H1 (cell line): Measurements from ENCODE around the gene ICA1. TPM values are rescaled to one million over a fixed set of nuclear protein-coding genes. Genes with fewer than 3 reads are reported as not detected.

Source experiments
- CTCF ChIA-PET: fragments of 300-600 bp; sonication (Branson Sonifier 250); formaldehyde crosslinking; loops from one replicate; lab custom pipeline; 2021; ENCODE audit not compliant: partially characterized antibody; lab: Charles Lee
- POLR2A ChIA-PET: fragments of 300-600 bp; sonication (Branson Sonifier 250); formaldehyde crosslinking; loops from one replicate; lab custom pipeline; 2021; ENCODE audit warnings: inconsistent platforms; ENCODE audit not compliant: partially characterized antibody; lab: Charles Lee
- DNase-seq, 2 experiments: peaks; one replicate each; pipeline versions ENCODE4 v3.0.0 to v3.0.0-alpha.2; 2010 to 2022; ENCODE audit warnings: low spot score in 2 of 2, low read depth in 1 of 2, mixed read lengths in 1 of 2
- FAIRE-seq: peaks from 2 replicates; lab custom pipeline; 2011; peaks lifted over from hg19 to GRCh38; lab: Jason Lieb, UNC
- H2AFZ ChIP-seq: 2 replicates; pipeline ENCODE4 v1.8.1; 2012; ENCODE audit warnings: low read length, inconsistent platforms
- H2AK5ac ChIP-seq: 2 replicates; pipeline ENCODE4 v1.6.1; 2013; ENCODE audit warnings: low read depth, low read length
- H2BK120ac ChIP-seq: replicated peaks from 2 replicates; pipeline ENCODE3; 2013; ENCODE audit warnings: low read depth, low read length, inconsistent platforms
- H2BK12ac ChIP-seq: 2 replicates; pipeline ENCODE4 v1.6.1; 2013; ENCODE audit warnings: low read depth, low read length
- H2BK15ac ChIP-seq: 2 replicates; pipeline ENCODE4 v1.6.1; 2013; ENCODE audit warnings: low read length
- H2BK20ac ChIP-seq: 2 replicates; pipeline ENCODE4 v1.6.1; 2013; ENCODE audit warnings: low read length
- H2BK5ac ChIP-seq: 2 replicates; pipeline ENCODE4 v1.6.1; 2013; ENCODE audit warnings: low read depth, low read length
- H3K14ac ChIP-seq: 2 replicates; pipeline ENCODE4 v1.6.1; 2013; ENCODE audit warnings: inconsistent platforms; ENCODE audit not compliant: insufficient read length
- H3K18ac ChIP-seq: 2 replicates; pipeline ENCODE4 v1.6.1; 2013; ENCODE audit warnings: low read length; ENCODE audit errors: extremely low read depth
- H3K23ac ChIP-seq: 2 replicates; pipeline ENCODE4 v1.6.1; 2013; ENCODE audit warnings: inconsistent platforms; ENCODE audit not compliant: insufficient read length
- H3K23me2 ChIP-seq: 2 replicates; pipeline ENCODE4 v1.6.1; 2013; ENCODE audit warnings: low read depth, low read length
- H3K27ac ChIP-seq: 2 replicates; pipeline ENCODE4 v1.6.1; 2011; ENCODE audit warnings: low read depth, low read length, inconsistent platforms
- H3K27me3 ChIP-seq, 4 experiments: replicated peaks in 1 of 4; 1 replicate in 1 of 4; 2 replicates in 3 of 4; pipeline versions ENCODE4 v1.6.1 to v1.8.1; 2011 to 2013; ENCODE audit warnings: low read length in 3 of 4, mild to moderate bottlenecking in 3 of 4, inconsistent platforms in 2 of 4, mixed read lengths in 2 of 4, moderate library complexity in 1 of 4; ENCODE audit not compliant: control insufficient read depth in 3 of 4, insufficient read depth in 3 of 4; ENCODE audit errors: extremely low read depth in 1 of 4
- H3K36me3 ChIP-seq, 4 experiments: 2 replicates each; pipeline versions ENCODE4 v1.6.1 to v1.8.1; 2011 to 2013; ENCODE audit warnings: mild to moderate bottlenecking in 4 of 4, low read length in 3 of 4, moderate library complexity in 2 of 4, control low read depth in 1 of 4, inconsistent platforms in 1 of 4; ENCODE audit not compliant: insufficient read depth in 4 of 4, control insufficient read depth in 2 of 4
- H3K4ac ChIP-seq: replicated peaks from 2 replicates; pipeline ENCODE3; 2013; ENCODE audit warnings: low read length, low read depth, mixed read lengths, inconsistent platforms; ENCODE audit not compliant: insufficient read length
- H3K4me1 ChIP-seq, 4 experiments: replicated peaks in 1 of 4; 1 replicate in 1 of 4; 2 replicates in 3 of 4; pipeline versions ENCODE4 v1.6.1 to v1.8.1; 2011 to 2013; ENCODE audit warnings: low read length in 3 of 4, inconsistent platforms in 2 of 4, mixed read lengths in 1 of 4; ENCODE audit not compliant: insufficient read depth in 4 of 4, control insufficient read depth in 3 of 4
- H3K4me2 ChIP-seq, 2 experiments: 2 replicates each; pipeline versions ENCODE4 v1.6.1 to v1.8.1; 2011 to 2013; ENCODE audit warnings: low read depth in 2 of 2, low read length in 2 of 2, control low read depth in 1 of 2, inconsistent platforms in 1 of 2, mild to moderate bottlenecking in 1 of 2; ENCODE audit not compliant: insufficient read depth in 1 of 2
- H3K4me3 ChIP-seq, 4 experiments: fragments of 200-600, 300-600 bp in 1 of 4; sonication (generic), shearing (Covaris generic), sonication (Bioruptor Twin) in 1 of 4; 2 replicates each; pipeline versions ENCODE4 v1.5.1 to v1.8.1; 2011 to 2016; ENCODE audit warnings: low read length in 4 of 4, low read depth in 3 of 4, control low read depth in 2 of 4, inconsistent platforms in 2 of 4, mild to moderate bottlenecking in 2 of 4, mixed read lengths in 1 of 4, moderate library complexity in 1 of 4; ENCODE audit not compliant: insufficient read depth in 2 of 4; ENCODE audit errors: extremely low read depth in 1 of 4
- H3K56ac ChIP-seq: replicated peaks from 2 replicates; pipeline ENCODE3; 2013; ENCODE audit warnings: low read depth, mild to moderate bottlenecking, mixed read lengths, low read length, inconsistent platforms; ENCODE audit not compliant: insufficient read length
- H3K79me1 ChIP-seq: 2 replicates; pipeline ENCODE4 v1.6.1; 2013; ENCODE audit warnings: low read depth, low read length, control low read depth
- H3K79me2 ChIP-seq, 2 experiments: 2 replicates each; pipeline versions ENCODE4 v1.6.1 to v1.8.1; 2012 to 2013; ENCODE audit warnings: low read length in 2 of 2, mild to moderate bottlenecking in 2 of 2, inconsistent platforms in 1 of 2; ENCODE audit not compliant: insufficient read depth in 2 of 2, control insufficient read depth in 1 of 2
- H3K9ac ChIP-seq, 4 experiments: replicated peaks in 1 of 4; 1 replicate in 1 of 4; 2 replicates in 3 of 4; pipeline versions ENCODE4 v1.6.1 to v1.8.1; 2011 to 2013; ENCODE audit warnings: low read depth in 3 of 4, low read length in 3 of 4, control low read depth in 2 of 4, mild to moderate bottlenecking in 2 of 4, moderate library complexity in 2 of 4, inconsistent platforms in 1 of 4; ENCODE audit errors: extremely low read depth in 1 of 4
- H3K9me3 ChIP-seq, 2 experiments: 2 replicates each; pipeline versions ENCODE4 v1.6.1 to v1.8.1; 2012 to 2013; ENCODE audit warnings: mild to moderate bottlenecking in 2 of 2, moderate library complexity in 2 of 2, control low read depth in 1 of 2, inconsistent platforms in 1 of 2, low read depth in 1 of 2, low read length in 1 of 2, mixed read lengths in 1 of 2; ENCODE audit not compliant: insufficient read depth in 2 of 2
- H4K20me1 ChIP-seq, 2 experiments: replicated peaks in 1 of 2; 2 replicates each; pipeline versions ENCODE3 to v1.8.1; 2011 to 2013; ENCODE audit warnings: inconsistent platforms in 2 of 2, low read length in 2 of 2, mild to moderate bottlenecking in 1 of 2; ENCODE audit not compliant: insufficient read depth in 2 of 2, control insufficient read depth in 1 of 2
- H4K5ac ChIP-seq: 2 replicates; pipeline ENCODE4 v1.6.1; 2013; ENCODE audit warnings: low read length, low read depth, mixed read lengths, inconsistent platforms; ENCODE audit not compliant: insufficient read length
- H4K8ac ChIP-seq: 2 replicates; pipeline ENCODE4 v1.8.0; 2013; ENCODE audit warnings: mild to moderate bottlenecking, moderate library complexity, low read length, inconsistent platforms; ENCODE audit not compliant: insufficient read depth; ENCODE audit errors: extremely low read depth
- H4K91ac ChIP-seq: replicated peaks from 2 replicates; pipeline ENCODE3; 2013; ENCODE audit warnings: low read length, mixed read lengths, inconsistent platforms; ENCODE audit not compliant: insufficient read length
- CTBP2 ChIP-seq: IDR thresholded peaks from 2 replicates; pipeline ENCODE4 v1.7.0; 2011; ENCODE audit warnings: borderline replicate concordance, mild to moderate bottlenecking, moderate library complexity, mixed read lengths, low read length; ENCODE audit not compliant: insufficient read depth, insufficient read length
- FOSL1 ChIP-seq: IDR thresholded peaks from 2 replicates; pipeline ENCODE4 v1.6.1; 2011; ENCODE audit warnings: mild to moderate bottlenecking, low read depth, low read length, moderate library complexity; ENCODE audit not compliant: insufficient read depth
- HDAC6 ChIP-seq: IDR thresholded peaks from one replicate; pipeline ENCODE4 v1.7.1; 2012; ENCODE audit warnings: low read depth, mild to moderate bottlenecking, inconsistent platforms, low read length, moderate library complexity
- SIRT6 ChIP-seq: IDR thresholded peaks from one replicate; pipeline ENCODE4 v1.7.1; 2012; ENCODE audit warnings: low read length, inconsistent platforms
- SIX5 ChIP-seq: IDR thresholded peaks from 2 replicates; pipeline ENCODE4 v1.6.1; 2011; ENCODE audit warnings: mild to moderate bottlenecking, low read depth, low read length
- SP2 ChIP-seq: IDR thresholded peaks from 2 replicates; pipeline ENCODE4 v1.6.1; 2012; ENCODE audit warnings: mild to moderate bottlenecking, low read length, inconsistent platforms
- ZNF274 ChIP-seq: IDR thresholded peaks from 2 replicates; pipeline ENCODE4 v1.7.0; 2012; ENCODE audit warnings: low read length, borderline replicate concordance; ENCODE audit errors: extremely low read depth
- WGBS, 2 experiments: shearing (Covaris generic) in 1 of 2; methylation state at CpG; one replicate each; pipeline versions ENCODE4 v1.1.6 to v1.1.7; 2013 to 2015; ENCODE audit warnings: low lambda C conversion rate in 2 of 2, mixed read lengths in 2 of 2, inconsistent platforms in 1 of 2, low coverage in 1 of 2, missing lambda C conversion rate in 1 of 2; ENCODE audit not compliant: insufficient replicate concordance in 2 of 2, insufficient coverage in 1 of 2, insufficient read length in 1 of 2; ENCODE audit errors: extremely low coverage in 1 of 2, missing lambda C conversion rate in 1 of 2; 5-methylcytosine and 5-hydroxymethylcytosine counted together
- polyA plus RNA-seq, 7 experiments: library from polyadenylated mRNA; depleted of rRNA in 3 of 7; stranded (reverse) in 5 of 7; unstranded in 2 of 7; fragments of >200 nt in 5 of 7; fragments of 200-250 nt in 2 of 7; gene quantifications; 1 replicate in 5 of 7; 2 replicates in 1 of 7; 4 replicates in 1 of 7; pipeline versions ENCODE4 v1.2.1 to v1.2.3, GENCODE V29; 2011 to 2013; ENCODE audit warnings: missing spikeins in 2 of 7, mixed read lengths in 2 of 7
- total RNA-seq: library from RNA; stranded (reverse); fragmentation: NEBNext Ultra II Directional; extraction: Animal tissue kit (Norgen Biotek cat#: 25700); gene quantifications from 2 replicates; pipeline ENCODE4 v1.2.1, GENCODE V29; 2021

ICA1 gene
- total and polyA plus RNA-seq, 2 of the 8 experiments (the other 6 are each of a cell fraction or from before 2014, with no cell fraction given): 14.9 to 37.1 TPM

DNA sequence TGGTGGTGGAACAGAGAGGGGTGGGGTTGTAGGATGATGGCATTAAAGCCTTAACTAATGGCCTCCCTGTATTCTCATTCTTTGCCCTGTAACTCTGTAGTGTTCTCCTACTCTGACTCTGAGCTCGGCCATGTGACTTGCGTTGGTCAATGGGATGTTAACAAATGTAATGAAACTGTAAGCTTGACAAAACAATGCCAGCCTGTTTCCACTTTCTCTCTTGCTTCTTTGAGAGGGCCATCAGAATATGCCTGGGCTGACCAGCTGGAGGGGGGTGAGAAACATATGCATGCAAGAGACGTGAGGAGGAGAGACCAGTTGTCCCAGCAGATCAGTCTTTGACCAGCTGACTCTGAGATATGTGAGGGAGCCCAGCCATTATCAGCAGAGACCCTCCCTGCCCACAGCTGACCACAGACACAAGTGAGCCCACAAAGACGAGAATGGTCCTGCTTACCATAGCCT lies 100.6 kb downstream of the ICA1 start:
- DNase-seq (no peak), FAIRE-seq (no peak)
- H3K56ac ChIP-seq: no peak overlapping the region
- no peaks in the 10 kb centered on the region for H3K79me2 ChIP-seq
- no peaks in the 10 kb centered on the region for H3K79me1 ChIP-seq
- H2BK120ac ChIP-seq: no peak overlapping the region
- H2BK5ac ChIP-seq: no peak overlapping the region
- H4K20me1 ChIP-seq: no peaks in the 10 kb centered on the region
- H2BK15ac ChIP-seq: no peak overlapping the region
- no peak overlapping the region for H3K14ac ChIP-seq
- H4K5ac ChIP-seq: no peak overlapping the region
- no peak overlapping the region for H4K91ac ChIP-seq
- H3K27ac ChIP-seq: no peak overlapping the region
- no peaks in the 10 kb centered on the region for H3K23me2 ChIP-seq
- no peak overlapping the region for H3K23ac ChIP-seq
- H3K9me3 ChIP-seq: no peaks in the 10 kb centered on the region
- H3K4me1 ChIP-seq: peaks cover 0 to 3% (median 0%) of the 10 kb centered on the region in 4 experiments; a peak in 2 of 7 replicates
- ChIA-PET POLR2A (no interaction called here), CTCF (interaction anchor here (1.6 to 1.9 kb wide), 2 partner anchors 14 to 28 kb away, joined by 5 to 9 read pairs; no protein-coding TSS in a partner anchor)
- H4K8ac ChIP-seq: no peak overlapping the region
- no peaks in the 10 kb centered on the region for H3K36me3 ChIP-seq
- no peak overlapping the region for H3K4ac ChIP-seq
- H3K9ac ChIP-seq: no peak overlapping the region
- no peak overlapping the region for H3K4me3 ChIP-seq
- TF ChIP-seq ZNF274 (no peak), SIRT6 (no peak), SP2 (no peak), CTBP2 (no peak), HDAC6 (no peak), SIX5 (no peak), FOSL1 (no peak)
- no peaks in the 10 kb centered on the region for H3K27me3 ChIP-seq
- no peak overlapping the region for H2BK12ac ChIP-seq
- no peak overlapping the region for H2AFZ ChIP-seq
- 83% methylated on average over 4 of the region's 4 CpGs; no CpG with 5 or more reads in 1 of the 2 experiments for WGBS, 2 experiments
- no peak overlapping the region for H2BK20ac ChIP-seq
- H3K4me2 ChIP-seq: 0 out of 4 replicates have a peak overlapping the region, but pooled peaks of 1 of the 2 experiments have one; percentile 10
- no peak overlapping the region for H3K18ac ChIP-seq
- no peak overlapping the region for H2AK5ac ChIP-seq
